ENCODE measurements around the gene DHX9.
A peak's percentile ranks its signal among the peaks of the same experiment; 100 is the strongest.
"Not testable (repeated sequence)": the region's sequence is repeated elsewhere in the genome, so short reads cannot be mapped to it uniquely, and the experiment has no call there.

DHX9 gene

DNA sequence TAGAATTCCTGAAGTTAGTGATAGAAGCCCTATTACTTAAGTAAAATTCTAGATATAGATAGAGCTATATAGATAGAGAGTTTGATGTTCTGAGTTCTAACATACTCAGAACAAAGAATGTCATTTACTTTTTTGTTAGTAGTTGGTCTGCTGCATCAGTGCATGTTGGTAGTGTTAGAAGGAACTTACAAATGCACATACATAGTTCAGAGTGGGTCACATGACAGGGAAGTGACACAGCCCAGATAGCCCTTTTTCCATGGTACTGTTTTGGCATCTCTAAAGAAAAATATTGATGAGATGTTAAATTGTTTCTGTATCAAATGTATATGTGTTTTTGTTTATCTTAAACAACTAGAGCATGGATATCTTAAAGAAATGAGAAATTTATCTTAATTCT lies 45.7 kb downstream of the DHX9 start:
- H3K4me3 ChIP-seq (ENCODE audit: low read depth, low read length), result no peak overlapping the region
- DNase-seq (ENCODE audit: low read depth), result no peak

DNA sequence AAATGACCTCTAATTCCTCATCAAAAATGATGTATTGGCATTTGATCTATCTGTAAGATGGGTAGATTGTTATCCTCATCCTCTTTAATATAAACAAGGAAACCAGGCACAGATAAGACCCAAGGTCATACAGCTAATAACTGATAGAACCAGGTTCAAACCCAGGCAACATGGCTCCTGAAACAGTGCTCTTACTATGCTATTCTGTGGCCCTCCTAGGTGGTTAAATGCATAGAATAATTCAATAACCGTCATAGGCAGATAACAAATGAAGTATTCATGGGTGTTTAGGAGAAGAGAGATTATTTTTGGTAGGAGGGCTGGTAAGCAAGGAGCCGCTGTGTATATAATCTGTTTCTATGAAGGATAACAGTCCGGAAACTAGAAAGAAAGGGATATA lies 46.4 kb downstream of the DHX9 start:
- H3K4me3 ChIP-seq (ENCODE audit: low read depth, low read length), result no peak overlapping the region
- DNase-seq (ENCODE audit: low read depth), result no peak

DNA sequence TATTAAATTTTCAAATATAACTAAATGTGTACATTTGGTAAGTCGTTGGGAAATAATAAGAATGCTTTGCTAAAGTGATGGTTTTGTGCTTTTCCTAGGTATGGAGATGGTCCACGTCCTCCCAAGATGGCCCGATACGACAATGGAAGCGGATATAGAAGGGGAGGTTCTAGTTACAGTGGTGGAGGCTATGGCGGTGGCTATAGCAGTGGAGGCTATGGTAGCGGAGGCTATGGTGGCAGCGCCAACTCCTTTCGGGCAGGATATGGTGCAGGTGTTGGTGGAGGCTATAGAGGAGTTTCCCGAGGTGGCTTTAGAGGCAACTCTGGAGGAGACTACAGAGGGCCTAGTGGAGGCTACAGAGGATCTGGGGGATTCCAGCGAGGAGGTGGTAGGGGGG lies 47.8 kb downstream of the DHX9 start:
- H3K4me3 ChIP-seq (ENCODE audit: low read depth, low read length), result no peak overlapping the region
- no peak for DNase-seq (ENCODE audit: low read depth)

DNA sequence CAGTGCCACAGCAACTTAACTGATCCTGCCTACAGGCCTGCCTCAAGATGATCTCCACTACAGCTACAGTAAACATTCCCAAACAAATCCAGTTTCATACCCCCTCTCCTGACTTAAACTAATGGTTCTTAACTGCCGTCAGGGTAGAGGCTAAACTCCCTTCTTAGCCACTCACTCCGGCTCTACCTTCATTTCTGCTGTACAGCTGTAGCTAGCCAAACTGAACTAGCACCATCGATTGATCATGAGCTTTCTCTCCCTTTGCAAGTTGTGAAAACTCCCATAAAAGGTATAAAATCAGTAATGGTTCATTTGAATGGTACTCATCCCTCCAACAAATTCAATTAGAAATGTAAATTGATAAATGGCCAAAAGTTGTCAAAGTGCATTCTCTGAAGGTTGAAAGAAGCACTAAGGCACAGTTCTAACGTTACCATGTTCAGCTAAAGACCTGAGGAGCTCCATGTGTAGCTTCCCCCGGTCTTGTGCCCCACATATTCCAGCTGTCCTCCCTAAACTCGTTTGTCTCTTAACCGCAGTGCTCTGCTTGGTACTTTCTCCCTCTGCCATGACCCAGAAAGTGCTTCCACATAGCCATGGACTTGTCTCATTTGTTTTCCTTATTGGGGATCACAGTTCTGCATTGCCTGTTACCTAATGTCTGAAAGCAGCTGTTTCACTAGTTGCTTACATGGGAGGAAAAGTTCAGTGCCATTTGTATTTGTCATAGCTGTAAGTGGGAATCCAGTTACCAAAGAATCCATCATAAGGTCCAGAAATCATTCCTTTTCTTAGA lies 49.8 kb downstream of the DHX9 start:
- DNase-seq (ENCODE audit: low read depth), result peak; percentile 16
- no peak overlapping the region for H3K4me3 ChIP-seq (ENCODE audit: low read depth, low read length)

DNA sequence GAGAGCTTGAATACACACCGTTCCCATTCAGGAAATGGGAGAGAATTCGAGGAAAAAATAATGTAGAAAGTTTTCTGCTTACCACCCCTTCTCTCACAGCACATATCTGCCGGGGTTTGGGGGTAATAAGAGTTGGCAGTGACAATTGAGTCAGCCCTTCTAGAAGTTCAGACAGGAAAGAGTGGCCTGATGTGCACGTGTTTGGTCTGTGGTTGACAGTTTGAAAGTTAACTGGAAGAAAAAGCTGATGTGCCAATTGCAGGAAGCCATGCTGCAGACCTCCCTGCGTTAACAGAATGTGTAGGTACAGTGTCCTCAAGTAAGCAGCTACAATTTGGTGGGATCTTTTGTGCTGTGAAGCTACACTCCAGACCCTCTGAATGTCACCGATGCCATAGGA lies 50.9 kb downstream of the DHX9 start:
- DNase-seq (ENCODE audit: low read depth), result no peak
- no peak overlapping the region for H3K4me3 ChIP-seq (ENCODE audit: low read depth, low read length)

DNA sequence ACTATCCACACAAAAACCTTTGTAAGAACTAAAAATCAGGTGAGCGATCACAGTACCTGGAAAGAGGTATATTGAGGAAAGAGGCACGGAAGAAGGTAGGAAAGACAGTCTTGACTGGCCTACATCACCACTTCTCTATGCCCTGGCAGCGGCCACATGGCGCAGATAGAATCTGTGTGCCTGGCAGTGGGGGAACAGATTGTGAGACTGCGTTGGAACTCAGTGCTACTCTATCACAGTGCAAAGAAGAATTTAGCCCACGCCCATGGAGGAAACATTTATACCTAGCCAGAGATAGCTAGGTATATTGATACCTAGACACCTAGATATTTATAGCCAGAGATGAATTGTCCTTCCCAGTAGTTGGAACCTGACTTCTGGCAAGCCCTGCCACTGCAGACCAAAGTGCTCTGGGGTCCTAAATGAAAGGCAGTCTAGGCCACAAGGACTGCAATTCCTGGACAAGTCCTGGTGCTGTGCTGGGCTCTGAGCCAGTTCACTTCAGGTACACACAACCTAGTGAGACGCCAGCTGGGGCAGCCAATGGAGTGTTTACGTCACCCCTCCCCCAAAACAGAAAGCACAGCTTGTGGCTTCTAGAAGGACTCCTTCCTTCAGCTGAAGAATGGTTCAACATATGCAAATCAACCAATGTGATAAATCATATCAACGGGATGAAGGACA lies 51.9 kb downstream of the DHX9 start:
- no peak for DNase-seq (ENCODE audit: low read depth)
- no peak overlapping the region for H3K4me3 ChIP-seq (ENCODE audit: low read depth, low read length)

DNA sequence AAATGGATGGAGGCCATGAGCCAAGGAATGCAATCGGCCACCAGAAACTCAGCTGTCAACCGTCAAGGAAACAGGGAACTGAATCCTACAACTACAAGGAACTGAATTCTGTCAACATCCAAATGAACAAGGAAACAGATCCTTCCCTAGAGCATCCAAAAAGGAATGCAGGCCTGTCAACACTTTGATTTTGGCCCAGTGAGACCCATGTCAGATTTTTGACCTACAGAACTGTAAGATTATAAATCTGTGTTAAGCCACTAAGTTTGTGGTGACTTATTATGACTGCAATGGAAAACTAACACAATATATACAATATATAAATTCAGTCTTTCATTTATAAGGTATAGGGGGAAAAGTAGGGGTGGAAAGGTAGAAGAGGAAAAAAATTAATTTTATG lies 58.5 kb downstream of the DHX9 start:
- no peak for DNase-seq (ENCODE audit: low read depth)
- H3K4me3 ChIP-seq (ENCODE audit: low read depth, low read length), result no peak overlapping the region

DNA sequence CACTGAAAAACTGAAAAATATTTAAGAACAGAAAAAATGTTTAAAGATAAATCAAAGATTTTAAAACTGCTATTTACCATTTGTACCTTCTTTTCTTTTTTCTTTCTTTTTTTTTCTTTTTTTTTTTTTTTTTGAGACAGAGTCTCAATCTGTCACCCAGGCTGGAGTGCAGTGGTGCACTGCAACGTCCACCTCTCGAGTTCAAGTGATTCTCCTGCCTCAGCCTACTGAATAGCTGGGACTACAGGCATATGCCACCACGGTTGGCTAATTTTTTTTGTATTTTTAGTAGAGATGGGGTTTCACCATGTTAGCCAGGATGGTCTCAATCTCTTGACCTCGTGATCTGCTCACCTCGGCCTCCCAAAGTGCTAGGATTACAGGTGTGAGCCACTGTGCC lies 62.8 kb downstream of the DHX9 start:
- DNase-seq (ENCODE audit: low read depth), result not testable (repeated sequence)

DNA sequence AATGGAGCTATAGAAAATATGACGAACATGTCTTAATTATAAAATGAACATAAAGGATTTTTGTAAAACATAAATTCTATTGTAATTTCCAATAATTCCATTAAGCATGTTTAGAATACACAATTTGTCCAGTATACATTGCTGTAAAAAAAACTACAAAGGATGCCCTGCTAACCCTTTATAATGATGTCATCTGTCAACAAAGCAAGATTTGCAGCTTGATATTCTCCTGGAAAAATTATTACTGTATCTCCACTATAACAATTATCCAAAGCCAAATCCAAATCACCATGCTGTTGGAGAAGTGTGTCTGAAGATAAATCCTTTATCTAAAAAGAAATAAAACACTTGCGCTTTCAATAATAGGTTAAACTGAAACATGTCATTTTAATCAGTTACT lies 66.2 kb downstream of the DHX9 start:
- H3K4me3 ChIP-seq (ENCODE audit: low read depth, low read length), result no peak overlapping the region
- DNase-seq (ENCODE audit: low read depth), result no peak

More for the DNA sequence above, 62.8 kb downstream of the DHX9 start:
- not testable (repeated sequence) for H3K4me3 ChIP-seq (ENCODE audit: low read depth, low read length)

DNA sequence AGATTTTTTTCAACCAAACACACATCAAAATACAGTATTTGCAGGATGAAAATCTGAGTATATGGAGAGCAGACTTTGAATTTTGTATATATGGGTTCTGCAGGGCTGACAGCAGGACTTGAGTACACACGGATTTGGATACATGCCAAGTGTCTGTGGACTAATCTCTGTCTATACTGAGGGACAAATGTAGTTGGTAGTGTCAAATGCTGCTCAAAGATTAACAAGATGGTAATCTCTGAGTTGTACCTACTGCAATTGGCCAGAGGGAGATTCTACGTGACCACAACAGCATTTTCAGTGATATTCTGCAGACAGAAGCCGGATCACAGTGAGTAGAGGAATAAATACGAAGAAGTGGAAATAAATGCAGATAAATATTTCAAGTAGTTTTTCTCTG lies 70.4 kb downstream of the DHX9 start:
- no peak overlapping the region for H3K4me3 ChIP-seq (ENCODE audit: low read depth, low read length)
- DNase-seq (ENCODE audit: low read depth), result no peak

DNA sequence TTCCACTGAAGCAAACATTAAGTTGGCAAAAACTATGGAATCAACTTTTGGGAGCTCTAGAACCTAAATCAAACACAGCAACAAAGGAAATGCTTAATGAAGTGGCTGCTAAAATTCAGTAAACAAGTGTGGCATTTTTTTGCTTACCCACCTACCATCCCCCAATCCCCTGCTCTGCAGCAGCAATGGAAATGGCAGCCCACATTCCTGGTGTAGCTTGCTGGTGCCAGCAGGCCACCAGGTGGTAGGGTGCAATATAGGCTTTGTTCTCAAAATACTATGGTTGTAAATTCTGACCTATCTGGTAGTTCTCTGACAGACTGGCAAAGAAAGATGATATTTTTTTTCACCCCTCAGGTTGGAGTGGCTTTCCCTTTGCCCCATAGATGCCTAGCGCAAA lies 71.0 kb downstream of the DHX9 start:
- DNase-seq (ENCODE audit: low read depth), result no peak
- H3K4me3 ChIP-seq (ENCODE audit: low read depth, low read length), result no peak overlapping the region

DNA sequence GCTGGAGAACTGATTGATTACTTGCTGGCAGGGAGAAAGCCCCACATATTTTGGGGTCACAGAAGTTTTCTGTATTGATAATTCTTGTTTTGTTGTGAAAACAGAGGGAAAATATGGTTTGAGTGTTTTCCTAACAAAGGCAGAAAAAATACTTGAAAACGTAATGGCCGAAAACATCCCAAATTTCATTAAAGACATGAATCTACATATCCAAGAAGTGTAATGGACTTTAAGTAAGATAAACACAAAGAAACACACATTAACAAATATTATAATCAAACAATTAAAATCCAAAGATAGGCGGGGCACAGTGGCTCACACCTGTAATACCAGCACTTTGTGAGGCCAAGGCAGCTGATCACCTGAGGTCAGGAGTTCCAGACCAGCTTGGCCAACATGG lies 74.3 kb downstream of the DHX9 start:
- H3K4me3 ChIP-seq (ENCODE audit: low read depth, low read length), result no peak overlapping the region
- no peak for DNase-seq (ENCODE audit: low read depth)

DNA sequence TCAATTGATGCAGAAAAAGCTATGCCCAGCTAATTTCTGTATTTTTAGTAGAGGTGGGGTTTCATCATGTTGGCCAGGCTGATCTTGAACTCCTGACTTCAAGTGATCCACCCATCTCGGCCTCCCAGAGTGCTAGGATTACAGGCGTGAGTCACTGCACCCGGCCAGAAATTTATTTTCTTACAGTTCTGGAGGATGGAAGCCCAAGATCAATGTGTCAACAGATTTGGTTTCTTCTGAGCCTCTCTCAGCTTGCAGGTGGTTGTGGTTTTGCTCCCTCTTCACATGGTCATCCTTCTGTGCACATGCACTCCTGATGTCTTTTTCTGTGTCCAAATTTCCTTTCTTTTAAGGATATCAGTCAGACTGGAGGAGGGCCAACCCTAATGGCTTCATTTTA lies 78.2 kb downstream of the DHX9 start:
- no peak for DNase-seq (ENCODE audit: low read depth)
- H3K4me3 ChIP-seq (ENCODE audit: low read depth, low read length), result no peak overlapping the region

DNA sequence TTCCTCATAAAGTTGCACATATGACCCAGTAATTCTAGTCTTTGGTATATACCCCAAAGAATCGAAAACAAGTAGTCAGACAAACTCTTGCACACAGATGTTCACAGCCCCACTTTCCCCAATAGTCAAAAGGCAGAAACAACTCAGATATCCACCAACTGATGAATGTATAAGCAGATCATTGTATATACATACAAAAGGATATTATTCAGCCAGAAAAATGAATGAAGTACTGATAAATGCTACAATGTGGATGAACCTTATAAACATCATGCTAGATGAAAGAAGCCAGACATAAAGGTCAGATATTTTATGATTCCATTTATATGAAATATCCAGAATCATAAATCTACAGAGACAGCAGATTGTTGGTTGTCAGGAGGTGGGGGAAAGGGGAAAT lies 86.5 kb downstream of the DHX9 start:
- no peak overlapping the region for H3K4me3 ChIP-seq (ENCODE audit: low read depth, low read length)
- DNase-seq (ENCODE audit: low read depth), result no peak

DNA sequence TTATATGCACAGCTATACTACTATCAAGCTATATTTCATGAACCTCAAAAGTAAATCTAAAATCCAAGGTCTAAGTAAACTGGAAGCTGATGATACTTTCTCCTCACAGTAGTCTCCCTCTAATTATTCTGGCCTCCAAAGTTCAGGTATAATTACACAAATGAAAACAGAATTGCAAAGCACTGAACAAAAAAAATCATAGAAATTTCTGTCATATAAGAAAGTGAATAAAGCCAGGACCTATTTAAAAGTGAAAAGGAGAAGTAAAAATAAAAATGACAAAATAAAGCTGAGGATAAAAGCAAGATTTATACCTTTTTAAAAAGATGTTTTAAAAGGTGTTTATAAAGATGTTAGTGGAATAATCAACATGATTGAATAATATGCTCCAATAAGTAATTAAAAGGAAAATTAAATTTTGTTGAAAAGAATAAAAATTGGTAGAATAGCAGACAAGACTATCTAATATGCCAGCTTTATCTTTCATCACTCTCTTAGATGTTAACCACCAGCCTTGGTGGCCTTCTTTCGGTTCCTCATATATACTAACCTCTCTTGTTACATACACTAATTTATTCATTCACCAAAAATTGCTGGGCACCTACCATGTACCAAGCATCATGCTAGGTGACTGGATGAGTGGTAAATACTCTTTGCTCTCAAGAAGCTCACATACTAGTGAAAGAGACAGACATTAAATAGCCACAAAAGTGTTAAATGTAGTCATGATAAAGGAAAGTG lies 88.7 kb downstream of the DHX9 start:
- no peak for DNase-seq (ENCODE audit: low read depth)
- H3K4me3 ChIP-seq (ENCODE audit: low read depth, low read length), result no peak overlapping the region

DNA sequence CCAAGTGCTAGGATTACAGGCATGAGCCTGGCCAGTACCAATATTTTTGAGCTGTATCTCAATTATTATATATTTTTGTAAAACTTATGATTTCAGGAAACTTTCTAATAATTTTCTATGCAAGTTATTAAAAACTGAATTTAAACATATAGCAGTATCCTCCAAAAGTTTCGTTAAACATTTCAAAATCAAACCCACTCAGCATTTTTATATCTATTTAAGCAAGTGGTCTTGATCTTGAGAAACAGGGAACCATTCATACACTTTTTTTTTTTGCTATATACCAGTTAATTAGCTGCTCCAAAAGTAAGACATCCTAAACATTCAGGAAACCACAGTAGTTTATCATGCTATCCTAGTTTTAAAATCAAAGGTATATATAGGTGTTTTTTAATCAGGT lies 91.8 kb downstream of the DHX9 start:
- no peak overlapping the region for H3K4me3 ChIP-seq (ENCODE audit: low read depth, low read length)
- DNase-seq (ENCODE audit: low read depth), result no peak

DNA sequence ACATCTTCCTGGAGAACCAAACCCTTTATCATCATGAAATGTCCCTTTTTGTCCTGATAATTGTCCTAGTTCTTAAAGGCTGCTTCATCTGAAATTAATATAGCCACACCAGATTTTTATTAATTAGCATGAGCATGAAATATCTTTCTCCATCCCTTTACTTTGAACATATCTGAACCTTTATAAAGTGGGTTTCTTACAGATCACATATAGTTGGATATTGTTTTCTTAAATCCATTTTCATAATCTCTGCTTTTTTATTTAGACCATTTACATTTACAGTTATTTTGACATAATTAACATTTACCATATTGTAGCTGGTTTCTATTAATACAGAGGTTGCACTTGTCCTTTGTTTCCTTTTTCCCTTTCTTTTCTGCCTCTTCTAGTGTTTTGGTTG lies 96.6 kb downstream of the DHX9 start:
- DNase-seq (ENCODE audit: low read depth), result no peak

More for the DNA sequence above, 96.6 kb downstream of the DHX9 start:
- no peak overlapping the region for H3K4me3 ChIP-seq (ENCODE audit: low read depth, low read length)

Measured in skeletal muscle cell (primary cell).